Activated T-cell treated with anti-CD3 and anti-CD28 coated beads for 4 hours (primary cell): ENCODE measurements around the gene MYO1H.
"Not testable (repeated sequence)": the region's sequence is repeated elsewhere in the genome, so short reads cannot be mapped to it uniquely, and the experiment has no call there.

ENCODE experiments used
- DNase-seq: peaks from one replicate; pipeline ENCODE4 v3.0.0-alpha.2; 2020

The MYO1H gene

GRCh38 chr12:109347589-109347988, at the start of gene MYO1H:
TSS of gene MYO1H (plus strand) at chr12:109347900. CDS start at chr12:109347961, 61 bp downstream.
- DNase-seq, result no peak

- DNase-seq, result no peak
Measured at GRCh38 chr12:109299849-109300248, 47.9 kb upstream of the MYO1H start.

- DNase-seq, result no peak
Measured at GRCh38 chr12:109301643-109302168, 46.0 kb upstream of the MYO1H start.

GRCh38 chr12:109302358-109302757, 45.3 kb upstream of the MYO1H start:
- no peak for DNase-seq

GRCh38 chr12:109302770-109303169, 44.9 kb upstream of the MYO1H start:
- no peak for DNase-seq

- no peak for DNase-seq
Measured at GRCh38 chr12:109304485-109304884, 43.2 kb upstream of the MYO1H start.

GRCh38 chr12:109305547-109305946, 42.2 kb upstream of the MYO1H start:
- no peak for DNase-seq

GRCh38 chr12:109307051-109307450, 40.6 kb upstream of the MYO1H start:
- no peak for DNase-seq

GRCh38 chr12:109308534-109309380, 38.9 kb upstream of the MYO1H start, which contains the start of gene FOXN4:
TSS of gene FOXN4 (minus strand) at chr12:109309284. CDS start at chr12:109308321, 963 bp downstream.
- no peak for DNase-seq

GRCh38 chr12:109309381-109310246, 38.1 kb upstream of the MYO1H start:
- DNase-seq, result no peak

- DNase-seq, result no peak
Measured at GRCh38 chr12:109310247-109311125, 37.2 kb upstream of the MYO1H start.

GRCh38 chr12:109321294-109321693, 26.4 kb upstream of the MYO1H start:
- not testable (repeated sequence) for DNase-seq

GRCh38 chr12:109329003-109329402, 18.7 kb upstream of the MYO1H start:
- DNase-seq, result no peak

GRCh38 chr12:109329686-109330085, 18.0 kb upstream of the MYO1H start:
- DNase-seq, result no peak

GRCh38 chr12:109330282-109331230, 17.1 kb upstream of the MYO1H start:
- DNase-seq, result no peak

GRCh38 chr12:109331301-109331952, 16.3 kb upstream of the MYO1H start:
- no peak for DNase-seq

- no peak for DNase-seq
Measured at GRCh38 chr12:109334887-109335286, 12.8 kb upstream of the MYO1H start.

- DNase-seq, result no peak
Measured at GRCh38 chr12:109336593-109336992, 11.1 kb upstream of the MYO1H start.

GRCh38 chr12:109343677-109344076, 4.0 kb upstream of the MYO1H start:
- DNase-seq, result no peak

GRCh38 chr12:109345428-109345827, 2.3 kb upstream of the MYO1H start:
- no peak for DNase-seq

GRCh38 chr12:109346920-109347319, 780 bp upstream of the MYO1H start:
- DNase-seq, result no peak
